GM21447 (cell line): ENCODE results near the gene EMILIN2.

Source experiments
- ATAC-seq: cut with Tn5 transposase; IDR thresholded peaks from one replicate; pipeline ENCODE4 v1.9.1; 2021; ENCODE audit not compliant: unreplicated experiment

Gene EMILIN2

GRCh38 chr18:2948038-2948437 lies 101.2 kb downstream of the EMILIN2 start:
- ATAC-seq: no peak

GRCh38 chr18:2952605-2953004 lies 105.8 kb downstream of the EMILIN2 start:
- no peak for ATAC-seq

- ATAC-seq: no peak
These were observed 107.3 kb downstream of the EMILIN2 start for GRCh38 chr18:2953935-2954653.

GRCh38 chr18:2954869-2955645 lies 108.3 kb downstream of the EMILIN2 start:
- ATAC-seq: no peak

- no peak for ATAC-seq
These were observed 109.2 kb downstream of the EMILIN2 start for GRCh38 chr18:2956056-2956455.

GRCh38 chr18:2958819-2959298 lies 112.1 kb downstream of the EMILIN2 start:
- ATAC-seq: peak; percentile 54

- ATAC-seq: no peak
These were observed 112.5 kb downstream of the EMILIN2 start for GRCh38 chr18:2959341-2959740.

- ATAC-seq: no peak
These were observed 114.3 kb downstream of the EMILIN2 start for GRCh38 chr18:2960983-2961696.

GRCh38 chr18:2961821-2962220 lies 115.0 kb downstream of the EMILIN2 start:
- ATAC-seq: no peak

- ATAC-seq: no peak
These were observed 116.2 kb downstream of the EMILIN2 start for GRCh38 chr18:2963048-2963447.

- no peak for ATAC-seq
These were observed 117.7 kb downstream of the EMILIN2 start for GRCh38 chr18:2964361-2965010.
